Activated T-cell treated with anti-CD3 and anti-CD28 coated beads, Interleukin-2, amount 50 U/mL, for 24 hours (primary cell): ENCODE measurements around the gene NRP2.

Source experiments
- DNase-seq: peaks from one replicate; pipeline ENCODE4 v3.0.0-alpha.2; 2020
- H3K27ac Mint-ChIP-seq: 2 replicates; pipeline ENCODE4 v1.8.0; 2020; ENCODE audit warnings: mild to moderate bottlenecking, mixed read lengths
- H3K27me3 Mint-ChIP-seq: 2 replicates; pipeline ENCODE4 v1.8.0; 2020; ENCODE audit warnings: mixed read lengths
- H3K36me3 Mint-ChIP-seq: 2 replicates; pipeline ENCODE4 v1.8.0; 2020; ENCODE audit warnings: low read depth, mixed read lengths
- H3K4me1 Mint-ChIP-seq: 2 replicates; pipeline ENCODE4 v1.8.0; 2020; ENCODE audit warnings: low read depth, mixed read lengths
- H3K4me3 Mint-ChIP-seq: 2 replicates; pipeline ENCODE4 v1.8.0; 2020; ENCODE audit warnings: mild to moderate bottlenecking, moderate library complexity, mixed read lengths
- H3K9me3 Mint-ChIP-seq: 2 replicates; pipeline ENCODE4 v1.8.0; 2020; ENCODE audit warnings: mixed read lengths

The NRP2 gene

GRCh38 chr2:205655779-205656456 lies 26.4 kb upstream of the NRP2 start:
- Mint-ChIP-seq H3K9me3 (no peaks in the 10 kb centered on the region), H3K36me3 (no peaks in the 10 kb centered on the region), H3K4me3 (no peak overlapping the region), H3K4me1 (peaks cover 16% of the 10 kb centered on the region), H3K27ac (no peak overlapping the region), H3K27me3 (no peaks in the 10 kb centered on the region)
- no peak for DNase-seq

DNA sequence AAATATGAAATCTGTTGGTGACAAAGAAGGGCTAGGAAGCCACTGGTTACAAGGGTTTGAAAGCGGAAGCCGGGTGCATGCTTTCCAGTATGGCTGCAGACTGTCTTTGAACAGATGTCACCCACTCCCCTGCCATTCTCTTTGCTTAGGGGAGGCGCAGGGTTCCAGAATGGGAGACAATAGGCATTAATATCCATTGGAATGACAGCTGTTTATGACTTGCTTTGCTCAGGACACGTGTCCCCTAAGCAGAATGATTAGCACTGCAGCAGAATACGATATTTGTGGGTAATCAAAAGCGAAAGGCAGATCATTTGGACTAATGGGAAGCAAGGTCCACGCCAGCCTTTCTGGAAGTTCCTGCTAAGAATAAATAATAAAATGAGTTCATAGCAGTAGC lies 25.8 kb upstream of the NRP2 start:
- no peak overlapping the region for H3K4me3 Mint-ChIP-seq
- no peak overlapping the region for H3K27ac Mint-ChIP-seq
- H3K36me3 Mint-ChIP-seq: no peaks in the 10 kb centered on the region
- no peaks in the 10 kb centered on the region for H3K9me3 Mint-ChIP-seq
- H3K27me3 Mint-ChIP-seq: no peaks in the 10 kb centered on the region
- H3K4me1 Mint-ChIP-seq: peaks cover 21% of the 10 kb centered on the region
- no peak for DNase-seq

- Mint-ChIP-seq H3K4me1 (peaks cover 25% of the 10 kb centered on the region), H3K27me3 (no peaks in the 10 kb centered on the region), H3K36me3 (no peaks in the 10 kb centered on the region), H3K27ac (no peak overlapping the region), H3K4me3 (no peak overlapping the region), H3K9me3 (no peaks in the 10 kb centered on the region)
- no peak for DNase-seq
Observed at GRCh38 chr2:205656941-205657340, 25.4 kb upstream of the NRP2 start.

DNA sequence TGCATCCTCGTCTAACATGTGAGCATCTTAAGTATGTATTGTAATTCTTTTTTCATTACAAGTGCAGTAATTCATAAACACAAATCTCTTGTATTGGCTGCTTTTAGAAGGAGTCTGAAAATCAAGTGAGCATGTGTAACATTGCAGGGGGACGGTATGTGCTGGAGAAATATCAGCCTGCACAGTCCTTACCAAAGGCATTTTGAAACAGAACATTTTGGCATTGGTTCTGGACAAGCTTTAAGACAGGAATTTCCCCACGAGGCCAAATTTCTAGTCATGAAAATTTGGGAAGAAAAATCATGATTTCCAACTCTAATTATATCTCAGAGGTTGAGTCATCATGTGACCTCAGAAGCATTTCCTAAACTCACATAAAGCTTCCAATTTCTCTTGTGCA lies 24.7 kb upstream of the NRP2 start:
- no peaks in the 10 kb centered on the region for H3K9me3 Mint-ChIP-seq
- H3K27me3 Mint-ChIP-seq: no peaks in the 10 kb centered on the region
- H3K36me3 Mint-ChIP-seq: no peaks in the 10 kb centered on the region
- no peak overlapping the region for H3K4me3 Mint-ChIP-seq
- no peak for DNase-seq
- peaks cover 28% of the 10 kb centered on the region for H3K4me1 Mint-ChIP-seq
- H3K27ac Mint-ChIP-seq: no peak overlapping the region

DNA sequence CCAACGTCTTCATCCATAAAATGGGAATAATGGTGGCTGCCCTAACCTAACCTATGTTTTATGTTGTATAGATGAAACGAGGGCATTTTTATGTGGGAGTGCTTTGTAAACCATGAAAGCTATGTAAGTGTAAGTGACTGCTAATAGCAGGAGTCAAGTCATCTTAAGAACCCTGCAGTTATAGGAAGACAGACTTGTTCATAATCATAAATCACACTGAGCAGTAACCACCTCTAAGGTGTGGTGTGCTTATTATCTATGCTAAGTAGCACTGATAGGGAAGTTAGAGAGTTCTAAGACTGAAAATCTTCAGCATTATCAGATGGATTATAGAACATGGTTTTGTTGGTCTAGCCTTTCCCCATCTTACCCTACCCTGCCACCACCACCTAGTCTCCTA lies 24.2 kb upstream of the NRP2 start:
- Mint-ChIP-seq H3K4me1 (peaks cover 28% of the 10 kb centered on the region), H3K27ac (no peak overlapping the region), H3K4me3 (no peak overlapping the region)

DNA sequence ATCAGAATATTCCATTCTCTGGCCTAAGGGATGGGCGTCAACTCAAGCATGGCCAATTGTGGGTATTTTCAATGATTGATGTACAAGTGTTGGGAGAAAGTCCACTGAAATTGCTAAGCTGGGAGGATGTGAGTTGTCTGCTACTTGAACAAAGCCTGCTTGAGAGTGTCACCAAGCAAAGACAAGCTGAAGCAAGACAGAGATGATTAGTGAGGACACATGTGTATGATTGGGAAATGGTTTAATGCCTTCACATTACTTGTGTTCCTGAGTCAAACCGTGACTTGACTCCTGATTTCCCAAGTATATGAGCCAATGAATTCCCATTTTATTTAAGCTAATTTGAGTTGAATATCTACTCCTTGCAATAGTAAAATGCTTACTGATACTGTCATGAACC lies 23.7 kb upstream of the NRP2 start:
- H3K27me3 Mint-ChIP-seq: no peaks in the 10 kb centered on the region
- DNase-seq: no peak
- H3K4me1 Mint-ChIP-seq: peaks cover 28% of the 10 kb centered on the region
- no peak overlapping the region for H3K27ac Mint-ChIP-seq
- H3K36me3 Mint-ChIP-seq: no peaks in the 10 kb centered on the region
- H3K9me3 Mint-ChIP-seq: no peaks in the 10 kb centered on the region
- no peak overlapping the region for H3K4me3 Mint-ChIP-seq

More for the DNA sequence above, 24.2 kb upstream of the NRP2 start:
- no peaks in the 10 kb centered on the region for H3K36me3 Mint-ChIP-seq
- no peaks in the 10 kb centered on the region for H3K27me3 Mint-ChIP-seq
- no peaks in the 10 kb centered on the region for H3K9me3 Mint-ChIP-seq
- DNase-seq: no peak

GRCh38 chr2:205659922-205660321 lies 22.4 kb upstream of the NRP2 start:
- Mint-ChIP-seq H3K4me1 (peaks cover 28% of the 10 kb centered on the region), H3K4me3 (no peak overlapping the region), H3K36me3 (no peaks in the 10 kb centered on the region), H3K27me3 (no peaks in the 10 kb centered on the region), H3K27ac (no peak overlapping the region), H3K9me3 (no peaks in the 10 kb centered on the region)
- DNase-seq: no peak

GRCh38 chr2:205660521-205661124 lies 21.7 kb upstream of the NRP2 start:
- H3K27ac Mint-ChIP-seq: peak overlapping the region; percentile 48
- no peaks in the 10 kb centered on the region for H3K36me3 Mint-ChIP-seq
- H3K4me3 Mint-ChIP-seq: no peak overlapping the region
- DNase-seq: peak; percentile 48
- no peaks in the 10 kb centered on the region for H3K27me3 Mint-ChIP-seq
- H3K4me1 Mint-ChIP-seq: peaks cover 23% of the 10 kb centered on the region
- H3K9me3 Mint-ChIP-seq: no peaks in the 10 kb centered on the region

- H3K36me3 Mint-ChIP-seq: no peaks in the 10 kb centered on the region
- no peak for DNase-seq
- peaks cover 23% of the 10 kb centered on the region for H3K4me1 Mint-ChIP-seq
- H3K4me3 Mint-ChIP-seq: no peak overlapping the region
- H3K9me3 Mint-ChIP-seq: no peaks in the 10 kb centered on the region
- H3K27me3 Mint-ChIP-seq: no peaks in the 10 kb centered on the region
- H3K27ac Mint-ChIP-seq: no peak overlapping the region
Observed at GRCh38 chr2:205661281-205661680, 21.0 kb upstream of the NRP2 start.

GRCh38 chr2:205662206-205662965 lies 19.9 kb upstream of the NRP2 start:
- no peaks in the 10 kb centered on the region for H3K27me3 Mint-ChIP-seq
- H3K9me3 Mint-ChIP-seq: peaks cover 1% of the 10 kb centered on the region
- H3K27ac Mint-ChIP-seq: no peak overlapping the region
- H3K4me3 Mint-ChIP-seq: no peak overlapping the region
- peaks cover 23% of the 10 kb centered on the region for H3K4me1 Mint-ChIP-seq
- no peak for DNase-seq
- H3K36me3 Mint-ChIP-seq: no peaks in the 10 kb centered on the region

DNA sequence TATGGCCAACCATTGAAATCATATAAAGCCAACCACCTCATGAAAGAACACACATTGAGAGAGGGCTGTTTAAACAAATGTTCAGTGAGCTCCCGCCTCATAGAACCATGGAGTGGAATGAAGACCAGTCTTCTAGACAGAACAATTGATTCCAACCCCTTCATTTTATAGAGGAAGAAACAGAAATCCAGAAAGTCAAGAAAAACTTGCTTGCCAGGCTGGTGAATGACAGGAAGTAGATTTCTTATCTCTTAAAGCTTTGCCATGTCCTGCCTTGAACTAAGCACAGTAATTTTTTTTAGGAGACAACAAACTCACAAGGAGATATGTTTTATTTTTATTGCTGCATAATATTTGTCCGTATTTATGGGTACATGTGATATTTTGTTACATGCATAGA lies 16.5 kb upstream of the NRP2 start:
- Mint-ChIP-seq H3K27me3 (peaks cover 3% of the 10 kb centered on the region), H3K27ac (no peak overlapping the region), H3K36me3 (no peaks in the 10 kb centered on the region), H3K4me1 (peaks cover 13% of the 10 kb centered on the region), H3K9me3 (peaks cover 4% of the 10 kb centered on the region), H3K4me3 (no peak overlapping the region)
- DNase-seq: no peak

DNA sequence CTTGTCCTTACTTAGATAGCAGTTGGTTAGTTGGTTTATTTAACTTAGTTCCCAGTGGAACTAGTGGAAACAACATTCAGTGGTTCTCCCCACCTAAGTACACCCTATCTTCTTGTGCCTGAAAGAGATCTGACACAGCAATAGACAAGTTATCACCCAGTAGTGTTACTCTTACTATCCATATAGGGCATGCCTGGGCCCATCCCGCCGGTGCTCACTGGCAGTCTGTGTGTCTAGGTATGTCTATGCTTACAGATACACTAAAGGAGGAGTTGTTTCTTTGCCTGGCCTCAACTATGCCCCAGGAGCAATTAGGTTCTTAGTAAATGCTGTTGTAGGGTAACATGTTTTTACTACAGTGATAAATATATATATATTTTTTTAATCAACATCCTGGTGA lies 12.0 kb upstream of the NRP2 start:
- Mint-ChIP-seq H3K27me3 (peaks cover 7% of the 10 kb centered on the region), H3K9me3 (peaks cover 4% of the 10 kb centered on the region), H3K27ac (no peak overlapping the region), H3K36me3 (no peaks in the 10 kb centered on the region), H3K4me1 (no peaks in the 10 kb centered on the region), H3K4me3 (no peak overlapping the region)
- no peak for DNase-seq

GRCh38 chr2:205673312-205673711 lies 9.0 kb upstream of the NRP2 start:
- Mint-ChIP-seq H3K4me3 (no peak overlapping the region), H3K9me3 (no peaks in the 10 kb centered on the region), H3K27ac (no peak overlapping the region), H3K4me1 (no peaks in the 10 kb centered on the region), H3K27me3 (peaks cover 7% of the 10 kb centered on the region), H3K36me3 (no peaks in the 10 kb centered on the region)
- DNase-seq: no peak

DNA sequence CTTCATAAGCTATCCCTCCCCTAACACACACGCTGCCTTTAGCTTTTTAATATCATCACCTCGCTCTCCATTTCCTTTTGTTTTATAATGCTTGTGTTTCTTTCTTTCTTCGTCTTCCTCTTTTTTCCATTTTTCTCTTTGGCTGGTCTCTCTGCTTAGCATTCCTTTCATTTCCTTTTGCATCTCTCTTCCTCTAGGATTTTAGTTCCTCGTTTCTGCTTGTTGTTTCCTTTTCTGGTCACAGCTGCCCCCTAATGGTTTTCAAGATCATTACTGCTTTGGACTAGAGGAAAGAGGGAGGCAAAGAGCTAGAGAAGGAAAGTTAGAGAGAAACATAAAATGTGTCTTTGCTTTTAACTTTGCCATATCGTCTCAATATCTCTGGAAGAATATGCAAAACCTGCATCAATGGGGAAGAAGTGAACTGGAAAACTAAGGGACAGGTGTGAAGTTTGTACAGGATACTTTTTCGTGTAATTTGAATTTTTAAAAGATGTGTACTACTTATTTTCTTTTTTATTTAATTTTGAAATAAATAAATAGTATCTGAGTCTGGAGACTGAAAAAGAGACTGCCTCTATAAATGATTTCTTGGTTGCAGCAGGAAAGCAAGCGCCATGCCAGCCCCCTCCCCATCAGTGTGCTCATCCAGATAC lies 6.3 kb upstream of the NRP2 start:
- Mint-ChIP-seq H3K27me3 (peaks cover 20% of the 10 kb centered on the region), H3K4me3 (no peak overlapping the region), H3K4me1 (peaks cover 2% of the 10 kb centered on the region), H3K36me3 (no peaks in the 10 kb centered on the region), H3K27ac (no peak overlapping the region), H3K9me3 (no peaks in the 10 kb centered on the region)
- DNase-seq: no peak
